Duodenal mucosa (tissue), 2 donors: ENCODE results near the gene NELFB.
"Not testable (repeated sequence)": the region's sequence is repeated elsewhere in the genome, so short reads cannot be mapped to it uniquely, and the experiment has no call there.

Experiments used
- H3K27ac ChIP-seq: one replicate; pipeline ENCODE4 v1.7.0; 2013; ENCODE audit warnings: low read depth, low read length
- H3K27me3 ChIP-seq, 2 donors: one replicate each; pipeline ENCODE4 v1.7.0; 2013; ENCODE audit warnings: low read length in 2 of 2, control low read depth in 1 of 2; ENCODE audit not compliant: insufficient read depth in 2 of 2, control insufficient read depth in 1 of 2
- H3K36me3 ChIP-seq, 2 donors: one replicate each; pipeline ENCODE4 v1.7.0; 2013; ENCODE audit warnings: low read length in 2 of 2, control low read depth in 1 of 2; ENCODE audit not compliant: insufficient read depth in 2 of 2, control insufficient read depth in 1 of 2
- H3K4me1 ChIP-seq, 2 donors: one replicate each; pipeline ENCODE4 v1.7.0; 2013; ENCODE audit warnings: low read length in 2 of 2, control low read depth in 1 of 2; ENCODE audit not compliant: insufficient read depth in 2 of 2, control insufficient read depth in 1 of 2
- H3K4me3 ChIP-seq, 2 donors: one replicate each; pipeline ENCODE4 v1.7.0; 2013; ENCODE audit warnings: low read length in 2 of 2, low read depth in 1 of 2
- H3K9ac ChIP-seq, 2 donors: one replicate each; pipeline ENCODE4 v1.7.0; 2013; ENCODE audit warnings: low read length in 2 of 2, low read depth in 1 of 2
- H3K9me3 ChIP-seq, 2 donors: one replicate each; pipeline ENCODE4 v1.7.0; 2013; ENCODE audit warnings: low read length in 2 of 2, control low read depth in 1 of 2; ENCODE audit not compliant: control insufficient read depth in 1 of 2

NELFB gene

DNA sequence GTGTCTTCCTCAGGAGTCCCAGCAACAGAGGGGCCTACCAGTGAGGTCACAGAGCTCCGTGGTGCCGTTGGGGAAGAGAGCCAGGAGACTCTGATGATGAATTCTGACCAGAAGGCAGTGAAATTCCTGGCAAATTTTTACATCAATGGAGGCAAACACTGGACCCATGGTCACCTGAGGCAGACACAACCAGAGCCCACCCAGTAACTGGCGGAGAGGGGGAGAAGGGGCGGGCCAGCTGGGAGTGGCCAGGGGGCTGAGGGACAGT lies 4.0 kb upstream of the NELFB start, which contains the start of gene STPG3:
Gene STPG3, plus strand, starts transcription at position 93 of the 268 bp plus-strand sequence. Its CDS starts 1 bp downstream, at position 94.
- no peaks in the 10 kb centered on the region for H3K9me3 ChIP-seq
- no peaks in the 10 kb centered on the region for H3K27me3 ChIP-seq
- no peak within 1 kb of the TSS for H3K9ac ChIP-seq
- H3K36me3 ChIP-seq: peaks cover 0 to under 1% of the 10 kb centered on the region in 2 donors
- peaks cover 12 to 24% of the 10 kb centered on the region in 2 donors for H3K4me1 ChIP-seq
- no peak within 1 kb of the TSS for H3K4me3 ChIP-seq
- H3K27ac ChIP-seq: no peak within 1 kb of the TSS

DNA sequence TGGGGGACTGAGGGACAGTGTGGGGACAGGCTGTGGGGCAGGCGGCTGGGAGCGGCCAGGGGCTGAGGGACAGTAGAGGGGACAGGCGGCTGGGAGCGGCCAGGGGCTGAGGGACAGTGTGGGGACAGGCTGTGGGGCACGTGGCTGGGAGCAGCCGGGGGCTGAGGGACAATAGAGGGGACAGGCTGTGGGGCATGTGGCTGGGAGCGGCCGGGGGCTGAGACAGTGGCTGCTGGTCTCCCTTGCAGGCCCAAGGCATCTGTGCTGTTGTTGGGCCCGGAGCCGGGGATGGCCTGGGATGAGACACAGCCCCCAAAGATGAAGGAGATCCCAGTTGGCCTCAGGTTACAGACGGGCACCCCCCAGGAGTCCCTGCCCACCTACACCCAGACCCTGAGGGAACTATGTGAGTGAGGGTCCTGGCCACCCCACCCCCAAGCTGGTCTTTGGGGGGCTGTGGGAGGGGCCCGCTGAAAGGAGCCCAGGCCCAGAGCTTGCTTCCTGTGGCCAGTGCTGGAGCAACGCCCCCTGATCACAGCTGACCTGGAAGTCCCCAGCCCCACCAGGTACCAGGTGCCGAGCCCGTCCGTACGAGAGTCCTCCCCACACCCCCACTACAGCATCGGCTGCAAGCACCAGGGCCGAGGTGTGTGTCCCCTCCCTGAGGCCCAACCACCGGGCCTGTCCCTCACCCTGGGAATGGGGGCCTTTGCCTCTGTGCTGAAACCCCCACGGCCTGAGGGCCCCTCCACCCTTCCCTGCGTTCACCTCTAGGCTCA lies 3.4 kb upstream of the NELFB start:
- Histone ChIP-seq H3K4me3 (no peak overlapping the region), H3K27ac (no peak overlapping the region), H3K9me3 (no peaks in the 10 kb centered on the region), H3K4me1 (peaks cover 18 to 29% of the 10 kb centered on the region in 2 donors), H3K27me3 (no peaks in the 10 kb centered on the region), H3K36me3 (peaks cover 0 to 6% of the 10 kb centered on the region in 2 donors), H3K9ac (no peak overlapping the region)

DNA sequence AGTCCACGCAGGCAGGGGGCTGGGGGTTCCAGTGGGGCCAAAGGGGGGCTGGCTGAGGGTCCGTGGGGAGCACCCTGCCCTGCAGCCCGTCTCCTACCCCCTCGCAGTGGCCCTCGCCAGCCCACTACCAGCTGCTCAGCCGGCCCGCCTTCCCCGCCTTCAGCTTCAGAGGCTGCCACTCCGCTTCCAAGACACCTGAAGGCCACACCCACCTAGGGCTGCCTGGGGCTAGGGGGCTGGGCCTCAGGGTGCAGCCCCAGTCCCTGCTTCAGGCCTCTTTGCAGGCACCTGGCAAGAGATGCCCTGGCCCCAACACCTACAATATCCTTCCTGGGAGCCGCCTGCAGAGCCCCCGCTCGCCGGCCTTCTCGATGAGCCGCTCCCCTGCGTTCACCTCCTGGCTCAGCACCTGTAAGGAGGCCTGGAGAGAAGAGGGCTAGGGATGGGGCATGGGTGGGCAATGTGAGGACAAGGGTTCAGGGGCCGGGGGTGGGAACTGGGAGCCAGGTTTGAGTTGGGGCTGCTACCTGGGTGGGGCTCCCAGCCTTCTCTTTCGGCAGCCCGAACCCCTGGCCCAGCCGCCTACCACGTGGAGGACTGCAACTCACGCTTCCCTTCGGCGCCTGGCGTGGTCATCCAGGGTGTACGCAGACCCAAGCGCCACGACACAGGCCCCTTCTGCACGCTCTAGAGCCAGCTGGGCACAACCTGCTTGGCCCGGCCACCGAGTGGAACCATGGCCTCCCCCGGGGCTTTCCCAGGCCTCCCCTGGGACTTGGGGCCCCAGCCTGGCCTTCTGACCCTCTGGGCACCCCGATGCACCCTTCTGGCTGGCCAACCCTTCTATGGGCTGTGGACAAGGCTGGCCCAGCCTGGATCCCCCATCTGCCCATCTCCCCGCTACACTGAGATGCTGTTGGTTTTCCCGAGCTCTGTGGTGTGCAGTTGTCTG lies 2.3 kb upstream of the NELFB start:
- H3K27ac ChIP-seq: no peak overlapping the region
- no peak overlapping the region for H3K9ac ChIP-seq
- H3K4me1 ChIP-seq: peaks cover 21 to 33% of the 10 kb centered on the region in 2 donors
- H3K27me3 ChIP-seq: no peaks in the 10 kb centered on the region
- no peaks in the 10 kb centered on the region for H3K9me3 ChIP-seq
- peaks cover 0 to 10% of the 10 kb centered on the region in 2 donors for H3K36me3 ChIP-seq
- no peak overlapping the region for H3K4me3 ChIP-seq

DNA sequence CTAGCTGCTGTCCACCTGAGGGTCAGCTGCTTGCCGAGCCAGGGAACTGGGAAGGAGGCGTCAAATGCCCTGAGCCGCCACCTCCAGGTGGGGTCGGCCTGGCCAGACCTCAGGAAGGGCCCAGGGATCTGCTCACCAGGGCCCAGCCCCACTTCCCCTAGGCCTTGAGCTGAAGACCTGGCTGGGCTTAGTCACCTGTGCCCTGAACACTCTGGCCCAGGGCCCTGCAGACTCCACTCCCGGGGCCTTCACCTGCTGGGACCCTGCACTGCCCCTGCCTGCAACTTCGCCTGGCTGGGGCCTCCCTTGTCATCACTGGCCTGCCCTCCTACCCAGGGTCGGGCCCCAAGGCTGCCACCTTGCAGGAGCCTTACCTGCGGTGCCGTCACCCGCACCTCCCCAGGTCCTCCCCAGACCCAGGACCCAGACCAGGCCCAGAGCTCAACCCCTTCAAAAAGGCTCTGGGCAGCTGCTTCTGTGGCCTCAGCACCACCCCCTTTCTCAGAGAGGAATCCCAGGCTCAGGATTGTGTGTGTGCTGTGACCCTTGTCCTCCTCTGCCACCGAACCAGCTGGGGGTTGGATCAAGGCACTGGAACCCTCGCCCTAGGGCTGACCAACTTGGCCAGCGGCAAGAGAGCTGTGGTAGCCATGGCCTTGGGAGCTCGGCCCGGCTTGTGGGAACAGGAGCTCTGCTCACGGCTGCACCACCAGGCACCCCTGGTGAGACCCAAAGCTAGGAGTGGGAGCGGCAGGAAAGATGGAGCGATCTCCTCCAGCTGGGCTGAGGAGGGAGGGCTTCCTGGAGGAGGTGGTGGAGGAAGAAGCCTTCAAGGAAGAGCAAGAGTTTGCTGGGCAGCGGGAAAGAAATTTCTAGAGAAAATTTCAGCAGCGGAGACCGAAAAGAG lies 1.2 kb upstream of the NELFB start:
- Histone ChIP-seq H3K4me3 (peak overlapping the region; percentile 78 to 79), H3K36me3 (peaks cover under 1 to 18% of the 10 kb centered on the region in 2 donors), H3K4me1 (peaks cover 21 to 33% of the 10 kb centered on the region in 2 donors), H3K27ac (peak overlapping the region; percentile 63), H3K27me3 (no peaks in the 10 kb centered on the region), H3K9ac (peak overlapping the region; percentile 74 to 91), H3K9me3 (no peaks in the 10 kb centered on the region)

DNA sequence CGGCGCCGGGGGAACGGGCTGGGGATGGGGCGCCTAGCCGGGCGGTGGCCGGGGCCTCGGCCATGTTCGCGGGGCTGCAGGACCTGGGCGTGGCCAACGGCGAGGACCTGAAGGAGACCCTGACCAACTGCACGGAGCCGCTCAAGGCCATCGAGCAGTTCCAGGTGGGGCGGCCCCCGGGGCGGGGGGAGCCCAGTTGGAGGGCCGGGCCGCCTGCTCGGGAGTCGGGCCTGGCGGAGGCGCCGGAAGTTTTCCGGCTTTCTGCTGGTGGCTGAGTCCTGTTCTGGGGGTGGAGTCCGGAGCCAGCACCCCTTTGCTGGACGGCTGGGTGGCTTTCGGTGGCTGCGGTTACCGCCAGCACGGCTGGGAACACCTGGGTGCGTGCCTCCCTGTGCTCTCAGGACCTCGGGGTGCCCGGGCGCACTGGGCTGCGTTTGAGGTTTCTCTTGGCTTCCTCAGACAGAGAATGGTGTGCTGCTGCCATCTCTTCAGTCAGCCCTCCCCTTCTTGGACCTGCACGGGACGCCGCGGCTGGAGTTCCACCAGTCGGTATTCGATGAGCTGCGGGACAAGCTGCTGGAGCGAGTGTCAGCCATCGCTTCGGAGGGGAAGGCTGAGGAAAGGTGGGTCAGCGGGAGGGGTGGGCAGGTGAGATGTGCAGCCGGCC lies 454 bp downstream of the NELFB start:
- peak overlapping the region; percentile 32 for H3K27ac ChIP-seq

DNA sequence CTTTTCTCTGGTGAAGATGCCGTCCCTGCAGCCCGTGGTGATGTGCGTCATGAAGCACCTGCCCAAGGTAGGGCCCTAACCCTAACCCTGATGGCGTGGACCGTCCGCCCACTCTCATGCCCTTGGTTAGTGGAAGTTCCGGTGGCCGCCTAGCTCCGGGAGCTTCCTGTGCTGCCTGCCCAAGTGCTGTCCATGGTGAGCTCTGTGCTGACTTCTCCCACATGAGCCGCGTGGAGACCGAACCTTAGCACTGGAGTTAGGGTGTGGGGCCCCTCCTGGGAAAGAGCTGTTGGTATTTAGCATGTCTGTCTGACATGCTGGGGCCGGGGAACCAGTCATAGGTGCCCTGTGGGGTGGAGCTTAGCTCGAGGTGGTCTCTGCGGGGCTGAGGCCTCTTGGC lies 1.2 kb downstream of the NELFB start:
- H3K4me1 ChIP-seq: peaks cover 21 to 33% of the 10 kb centered on the region in 2 donors
- no peaks in the 10 kb centered on the region for H3K27me3 ChIP-seq
- H3K9me3 ChIP-seq: no peaks in the 10 kb centered on the region
- H3K36me3 ChIP-seq: peaks cover 5 to 21% of the 10 kb centered on the region in 2 donors
- H3K4me3 ChIP-seq: peak overlapping the region; percentile 84 to 93
- H3K27ac ChIP-seq: no peak overlapping the region
- peak overlapping the region; percentile 65 to 85 for H3K9ac ChIP-seq

More for the DNA sequence above, 454 bp downstream of the NELFB start:
- no peaks in the 10 kb centered on the region for H3K27me3 ChIP-seq
- peaks cover 5 to 21% of the 10 kb centered on the region in 2 donors for H3K36me3 ChIP-seq
- H3K9me3 ChIP-seq: no peaks in the 10 kb centered on the region
- peak overlapping the region; percentile 84 to 93 for H3K4me3 ChIP-seq
- H3K4me1 ChIP-seq: peaks cover 21 to 33% of the 10 kb centered on the region in 2 donors
- H3K9ac ChIP-seq: peak overlapping the region; percentile 65 to 85

DNA sequence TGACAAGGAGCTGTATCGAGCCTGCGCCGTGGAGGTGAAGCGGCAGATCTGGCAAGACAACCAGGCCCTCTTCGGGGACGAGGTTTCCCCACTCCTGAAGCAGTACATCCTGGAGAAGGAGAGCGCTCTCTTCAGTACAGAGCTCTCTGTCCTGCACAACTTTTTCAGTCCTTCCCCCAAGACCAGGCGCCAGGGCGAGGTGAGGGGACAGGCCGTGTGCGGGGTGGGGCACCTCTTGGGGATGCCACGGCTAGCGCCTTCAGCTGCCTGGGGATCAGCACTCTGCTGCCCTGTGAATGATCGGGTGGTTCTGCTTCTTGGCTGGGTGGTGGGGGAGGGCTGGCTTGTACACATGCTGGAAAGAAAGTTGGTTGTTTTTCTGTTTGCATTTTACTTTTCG lies 1.7 kb downstream of the NELFB start:
- no peak overlapping the region for H3K9ac ChIP-seq
- peaks cover 21 to 33% of the 10 kb centered on the region in 2 donors for H3K4me1 ChIP-seq
- H3K27ac ChIP-seq: no peak overlapping the region
- peak overlapping the region; percentile 84 to 93 for H3K4me3 ChIP-seq
- H3K36me3 ChIP-seq: peaks cover 5 to 21% of the 10 kb centered on the region in 2 donors
- H3K9me3 ChIP-seq: no peaks in the 10 kb centered on the region
- no peaks in the 10 kb centered on the region for H3K27me3 ChIP-seq

DNA sequence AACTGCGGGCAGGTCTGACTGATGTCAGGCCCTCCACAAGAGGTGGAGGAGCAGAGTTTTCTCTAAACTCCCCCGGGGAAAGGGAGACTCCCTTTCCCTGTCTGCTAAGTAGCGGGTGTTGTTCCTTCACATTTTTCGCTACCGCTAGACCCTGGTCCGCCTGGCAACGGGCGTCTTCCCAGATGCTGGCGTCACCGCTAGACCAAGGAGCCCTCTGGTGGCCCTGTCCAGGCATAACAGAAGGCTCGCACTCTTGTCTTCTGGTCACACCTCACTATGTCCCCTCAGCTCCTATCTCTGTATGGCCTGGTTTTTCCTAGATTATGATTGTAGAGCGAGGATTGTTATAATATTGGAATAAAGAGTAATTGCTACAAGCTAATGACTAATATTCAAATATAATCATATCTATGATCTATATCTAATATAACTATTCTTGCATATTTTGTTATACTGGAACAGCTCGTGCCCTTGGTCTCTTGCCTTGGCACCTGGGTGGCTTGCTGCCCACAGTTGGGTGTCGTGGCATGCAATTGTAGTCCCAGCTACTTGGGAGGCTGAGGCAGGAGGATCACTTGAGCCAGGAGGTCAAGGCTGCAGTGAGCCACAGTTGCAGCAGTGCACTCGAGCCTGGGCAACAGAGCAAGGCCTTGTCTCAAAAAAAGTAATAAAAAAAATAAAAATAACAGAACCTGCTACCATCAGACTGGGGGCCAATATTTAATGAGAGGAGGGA lies 7.2 kb downstream of the NELFB start:
- not testable (repeated sequence) for H3K9ac ChIP-seq, H3K27me3 ChIP-seq, H3K4me1 ChIP-seq, H3K9me3 ChIP-seq, H3K27ac ChIP-seq, H3K4me3 ChIP-seq
- H3K36me3 ChIP-seq: peaks cover 14 to 46% of the 10 kb centered on the region in 2 donors

DNA sequence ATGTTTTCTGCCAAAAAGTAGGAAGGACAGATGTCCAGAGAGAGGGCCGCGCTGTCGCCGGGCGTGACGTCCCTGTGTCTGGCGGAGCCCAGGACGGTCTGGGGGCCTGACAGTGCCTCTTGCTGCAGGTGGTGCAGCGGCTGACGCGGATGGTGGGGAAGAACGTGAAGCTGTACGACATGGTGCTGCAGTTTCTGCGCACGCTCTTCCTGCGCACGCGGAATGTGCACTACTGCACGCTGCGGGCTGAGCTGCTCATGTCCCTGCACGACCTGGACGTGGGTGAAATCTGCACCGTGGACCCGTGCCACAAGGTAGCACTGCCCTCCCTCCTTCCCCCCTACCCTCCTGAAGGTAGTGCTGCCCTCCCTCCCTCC lies 7.8 kb downstream of the NELFB start:
- Histone ChIP-seq H3K9me3 (no peaks in the 10 kb centered on the region), H3K36me3 (peaks cover 14 to 46% of the 10 kb centered on the region in 2 donors), H3K27me3 (no peaks in the 10 kb centered on the region), H3K27ac (no peak overlapping the region), H3K9ac (no peak overlapping the region), H3K4me1 (peaks cover 2 to 3% of the 10 kb centered on the region in 2 donors), H3K4me3 (no peak overlapping the region)
